Astrocyte of the hippocampus (primary cell): ENCODE measurements around the gene GRIK1.
"Not testable (repeated sequence)": the region's sequence is repeated elsewhere in the genome, so short reads cannot be mapped to it uniquely, and the experiment has no call there.

Experiments used
- DNase-seq: peaks from one replicate; pipeline ENCODE4 v3.0.0; 2011; ENCODE audit warnings: low read depth, low spot score

The GRIK1 gene

DNA sequence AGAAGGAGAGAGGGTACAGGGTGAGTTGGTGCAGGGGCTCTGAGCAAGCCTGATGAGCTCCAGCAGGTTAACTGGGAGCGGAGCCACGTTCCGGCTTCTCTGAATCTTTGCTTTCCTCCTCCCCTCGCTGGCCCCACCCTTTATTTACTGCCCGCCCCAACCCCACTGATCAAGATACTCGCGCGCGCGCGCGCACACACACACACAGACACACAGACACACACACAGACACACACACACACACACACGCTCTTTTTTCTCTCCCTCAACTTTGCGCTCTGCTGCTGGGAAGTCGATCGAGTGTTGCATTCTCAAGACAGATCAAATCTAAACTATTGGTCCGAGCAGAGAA lies at the start of gene GRIK1:
TSS of gene GRIK1 (minus strand) at position 73 of the 352 bp plus-strand sequence.
- DNase-seq: no peak

DNA sequence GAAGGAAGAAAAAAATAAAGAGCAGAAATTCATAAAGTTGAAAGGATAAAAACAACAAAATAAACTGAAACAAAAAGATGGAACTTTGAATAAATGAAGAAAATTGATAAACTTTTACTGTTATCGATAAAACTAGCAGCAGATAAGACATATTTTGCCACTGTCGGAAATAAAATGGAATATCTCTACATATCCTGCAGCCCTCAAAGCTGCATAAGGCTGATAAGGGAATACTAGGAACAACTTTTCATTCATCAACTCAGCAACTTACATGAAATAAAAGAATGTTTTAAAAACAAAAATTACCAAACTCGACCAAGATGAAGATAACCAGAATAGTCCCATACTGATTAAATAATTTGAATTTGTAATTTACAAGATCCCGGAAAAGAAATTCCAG lies 48.0 kb upstream of the GRIK1 start:
- no peak for DNase-seq

DNA sequence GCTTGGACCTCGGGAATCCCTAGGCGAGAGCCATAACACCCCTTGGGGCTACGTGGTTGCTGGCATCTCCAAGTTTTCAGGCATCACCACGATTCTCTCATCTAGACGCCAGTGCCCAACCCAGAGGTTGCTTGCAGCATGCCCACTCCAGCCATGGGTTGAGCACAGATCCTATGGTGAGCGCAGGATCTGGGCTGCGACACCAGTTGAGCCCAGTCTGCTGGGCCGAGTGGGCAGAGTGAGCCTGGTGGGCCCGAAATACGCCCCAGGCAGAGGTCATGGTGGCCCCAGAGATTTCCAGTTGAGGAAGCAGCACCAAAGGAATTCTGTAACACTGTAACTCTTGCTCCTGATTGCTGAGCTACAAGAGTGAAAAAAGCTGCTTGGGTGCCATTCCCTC lies 46.1 kb upstream of the GRIK1 start:
- no peak for DNase-seq

DNA sequence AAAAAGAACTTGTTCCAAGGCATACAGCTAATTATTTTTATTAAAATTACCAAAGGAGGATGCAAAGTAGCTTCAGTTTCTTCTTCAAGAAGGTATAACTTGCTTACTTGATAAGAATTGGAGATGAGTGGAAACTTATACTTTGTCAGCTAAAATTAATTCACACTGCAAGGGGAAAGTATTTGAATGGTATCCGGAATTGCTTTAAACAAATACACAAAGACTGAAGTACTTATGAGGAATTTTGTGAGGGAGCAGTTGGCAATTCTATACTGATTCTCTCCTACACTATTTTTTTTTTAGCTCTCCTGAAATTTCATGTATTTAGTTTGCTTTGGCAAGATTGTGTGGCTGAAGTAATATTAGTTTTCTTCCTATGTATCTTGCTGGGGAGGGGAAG lies 39.2 kb upstream of the GRIK1 start:
- DNase-seq: no peak

DNA sequence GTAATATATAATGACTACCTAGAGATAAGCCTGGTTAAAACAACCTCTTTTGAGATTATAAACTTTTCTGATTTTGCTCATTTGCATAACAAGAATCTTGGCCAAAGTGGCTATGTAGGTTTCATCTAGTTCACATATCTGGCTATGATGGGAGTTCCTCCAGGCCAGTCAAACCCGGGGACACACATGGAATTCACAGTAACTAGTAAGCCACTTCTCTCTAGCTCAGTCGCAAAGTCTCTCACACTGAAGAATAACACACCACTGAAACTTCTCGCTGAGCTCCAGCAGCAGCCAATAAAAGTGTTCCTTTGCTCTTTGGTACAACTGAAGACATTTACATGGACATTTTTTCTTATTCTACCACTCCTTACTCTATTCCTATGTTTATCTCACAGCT lies 36.0 kb upstream of the GRIK1 start:
- DNase-seq: no peak

DNA sequence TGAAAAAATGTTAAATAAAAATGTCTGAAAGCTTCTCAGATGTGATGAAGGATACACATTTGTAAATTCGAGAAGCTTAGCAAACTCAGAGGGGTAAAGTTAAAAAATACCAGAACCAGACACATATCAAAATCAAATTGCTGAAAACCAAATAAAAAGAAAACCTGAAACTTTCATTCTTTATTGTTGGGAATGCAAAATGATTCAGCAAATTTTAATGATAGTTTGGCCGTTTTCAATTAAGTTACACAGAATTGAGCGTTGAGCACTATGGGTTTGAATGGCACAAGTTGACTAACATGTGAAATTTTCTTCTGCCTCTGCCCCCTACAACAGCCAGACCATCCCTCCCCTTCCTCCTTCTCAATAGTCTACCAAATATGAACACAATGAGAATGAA lies 33.5 kb upstream of the GRIK1 start:
- no peak for DNase-seq

DNA sequence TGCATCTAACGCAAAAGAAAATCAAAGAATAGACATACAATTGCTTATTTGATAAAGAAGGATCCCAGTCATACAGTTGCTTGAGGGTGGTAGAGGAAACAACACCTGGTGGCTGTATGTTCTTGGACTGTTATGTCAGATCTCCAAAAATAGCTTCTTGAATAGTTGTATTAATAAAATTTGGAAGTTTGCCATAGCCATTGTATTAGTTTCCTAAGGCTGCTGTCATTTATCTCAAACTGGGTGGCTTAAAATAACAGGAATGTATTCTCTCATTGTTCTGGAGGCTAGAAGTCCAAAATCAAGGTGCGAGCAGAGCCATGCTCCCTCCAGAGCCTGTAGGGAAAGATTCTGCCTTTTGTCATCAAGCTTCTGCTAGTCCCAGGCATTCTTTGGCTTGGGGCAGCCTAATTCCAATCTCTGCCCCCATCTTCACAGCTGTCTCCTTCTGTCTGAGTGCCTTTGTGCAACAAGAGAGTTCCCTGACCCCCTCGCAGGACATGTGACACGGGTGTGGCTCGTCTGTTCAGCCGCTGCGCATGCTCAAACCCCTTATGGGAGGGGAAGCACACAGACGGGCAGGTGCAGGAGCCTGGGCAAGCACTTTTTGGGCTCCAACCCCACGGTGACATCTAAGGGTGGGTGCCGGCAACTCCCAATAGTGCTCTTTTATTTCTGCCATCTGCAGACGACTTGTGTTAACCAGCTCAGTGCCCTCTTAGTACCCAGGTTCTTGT lies 21.7 kb upstream of the GRIK1 start:
- no peak for DNase-seq

DNA sequence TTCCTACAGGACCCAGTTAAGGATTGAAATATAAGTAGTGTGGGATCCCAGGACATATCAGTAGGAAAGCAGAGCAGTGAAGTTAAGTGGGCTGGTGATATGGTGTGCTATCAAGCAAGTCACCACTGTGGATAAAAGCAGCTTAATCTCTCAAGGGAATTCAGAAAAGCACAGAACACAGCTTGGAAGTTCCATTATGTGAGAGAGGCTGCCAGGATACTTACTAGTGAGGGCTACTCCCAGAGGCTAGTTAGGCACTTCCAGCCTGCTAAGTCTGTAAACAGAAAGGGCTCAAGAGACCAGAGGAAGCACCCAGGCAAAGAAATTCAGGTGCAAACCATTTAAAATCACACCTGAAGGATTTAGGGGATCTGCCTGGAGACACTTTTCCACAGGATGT lies 18.8 kb upstream of the GRIK1 start:
- no peak for DNase-seq

DNA sequence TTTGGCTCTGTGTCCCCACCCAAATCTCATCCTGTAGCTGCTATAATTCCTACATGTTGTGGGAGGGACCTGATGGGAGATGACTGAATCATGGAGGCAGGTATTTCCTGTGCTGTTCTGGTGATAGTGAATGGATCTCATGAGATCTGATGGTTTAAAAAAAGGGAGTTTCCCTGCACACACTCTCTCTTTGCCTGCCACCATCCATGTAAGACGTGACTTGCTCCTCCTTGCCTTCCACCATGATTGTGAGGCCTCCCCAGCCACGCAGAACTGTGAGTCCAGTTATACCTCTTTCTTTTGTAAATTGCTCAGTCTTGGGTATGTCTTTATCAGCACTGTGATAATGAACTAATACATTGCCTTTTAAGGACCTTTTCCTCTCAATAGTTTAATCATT lies 18.2 kb upstream of the GRIK1 start:
- DNase-seq: not testable (repeated sequence)

DNA sequence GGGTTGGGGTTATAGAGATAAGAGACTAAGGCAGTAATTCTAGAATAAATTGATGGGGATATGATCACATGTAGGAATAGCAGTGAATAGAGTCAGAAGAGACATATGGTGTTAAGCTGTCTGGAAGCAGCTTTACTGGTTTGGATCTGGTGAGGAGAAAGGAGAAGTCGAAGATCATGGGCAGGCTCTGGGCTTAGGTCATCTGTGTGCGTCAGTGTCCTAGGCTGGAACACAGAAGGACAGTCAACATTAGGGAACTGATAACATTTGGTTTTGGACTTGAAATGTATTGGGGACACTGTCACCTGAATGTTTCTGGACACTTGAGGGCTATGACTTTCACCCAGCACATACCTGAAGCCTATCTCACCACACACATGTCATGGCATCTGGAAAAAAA lies 13.9 kb upstream of the GRIK1 start:
- DNase-seq: no peak

DNA sequence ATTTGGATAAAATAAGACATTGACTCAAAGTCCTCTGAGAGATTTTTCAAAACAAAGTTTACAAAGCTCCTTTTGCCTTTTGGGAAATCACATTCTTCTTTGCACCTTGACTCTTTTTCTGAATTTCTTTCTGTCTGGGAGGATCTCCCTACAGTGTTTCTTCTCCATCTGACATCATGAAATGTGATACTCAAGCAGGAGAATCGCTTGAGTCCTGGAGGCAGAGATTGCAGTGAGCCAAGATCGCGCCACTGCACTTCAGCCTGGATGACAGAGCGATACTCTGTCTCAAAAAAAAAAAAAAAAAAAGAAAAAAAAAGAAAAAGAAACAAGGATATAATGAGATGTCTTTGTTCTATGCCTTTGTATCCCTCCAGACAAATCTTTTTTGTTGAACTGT lies 13.3 kb upstream of the GRIK1 start:
- no peak for DNase-seq

DNA sequence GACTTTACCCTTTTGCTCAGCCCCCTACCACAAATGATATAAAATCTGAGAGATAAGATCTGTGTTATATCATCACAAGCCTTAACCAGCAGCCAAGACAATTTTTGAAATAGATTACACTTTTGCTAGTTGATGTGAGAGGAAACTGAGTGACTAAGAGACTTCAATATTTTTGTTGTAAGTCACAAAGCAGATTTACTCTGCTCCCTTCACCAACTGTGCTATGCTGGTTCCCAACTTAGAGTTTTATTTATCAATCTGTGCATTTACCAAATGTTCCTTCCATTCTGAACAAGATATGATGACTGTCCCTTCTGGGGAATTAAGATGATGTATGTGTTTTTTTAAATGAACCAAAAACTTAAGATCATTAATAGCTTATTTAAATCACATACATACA lies 12.1 kb upstream of the GRIK1 start:
- no peak for DNase-seq

DNA sequence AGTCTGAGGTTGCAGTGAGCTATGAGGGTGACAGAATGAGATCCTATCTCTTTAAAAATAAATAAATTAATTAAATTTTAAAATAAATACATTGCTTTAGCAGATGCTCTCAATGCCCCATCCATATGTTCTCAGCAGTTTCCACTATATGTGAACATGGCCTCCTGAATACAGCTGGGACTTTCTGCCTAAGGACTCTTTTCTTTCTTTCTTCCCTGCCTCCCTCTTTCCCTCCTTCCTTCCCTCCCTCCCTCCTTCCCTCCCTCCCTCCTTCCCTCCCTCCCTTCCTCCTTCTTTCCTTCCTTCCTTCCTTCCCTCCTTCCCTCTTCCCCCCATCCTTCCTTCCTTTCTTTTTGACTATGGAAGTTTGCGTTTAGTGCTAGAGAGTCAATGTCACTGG lies 10.2 kb upstream of the GRIK1 start:
- DNase-seq: no peak

DNA sequence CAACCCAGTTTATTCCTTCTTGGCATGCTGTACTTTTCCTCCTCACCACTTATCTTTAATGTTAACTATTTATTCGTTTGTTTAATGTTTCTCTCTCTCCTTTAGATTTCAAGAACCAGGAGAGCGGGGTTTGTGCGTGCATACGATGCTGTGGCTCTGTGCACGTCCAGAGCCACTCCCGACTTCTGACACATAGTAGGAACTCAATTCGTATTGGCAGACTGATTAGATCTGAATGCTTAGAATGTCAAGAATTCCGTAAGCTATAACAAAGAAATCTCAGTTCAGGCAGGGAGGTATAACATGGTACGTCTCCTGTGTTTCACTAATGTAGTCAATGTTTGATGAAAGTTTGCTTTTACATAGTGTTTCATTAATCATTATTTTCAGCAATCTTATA lies 7.3 kb upstream of the GRIK1 start:
- no peak for DNase-seq

DNA sequence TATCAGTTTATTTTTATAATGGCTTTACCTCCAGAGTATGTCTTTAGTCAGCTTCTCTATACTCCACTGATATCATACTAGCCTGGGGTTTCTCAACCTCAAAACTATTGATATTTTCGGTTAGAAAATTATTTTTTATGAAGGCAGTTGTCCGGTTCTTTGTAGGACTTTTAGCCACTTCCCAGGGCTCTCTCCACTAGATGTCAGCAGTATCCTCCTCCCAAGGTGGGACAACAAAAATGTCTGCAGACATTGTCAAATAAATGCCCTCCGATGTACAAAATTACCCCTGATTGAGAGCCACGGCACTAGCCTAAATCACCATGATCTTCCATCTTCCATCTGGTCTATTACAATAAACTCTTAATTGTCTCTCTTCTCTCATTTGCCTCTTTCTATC lies 4.1 kb upstream of the GRIK1 start:
- peak; percentile 2 for DNase-seq

DNA sequence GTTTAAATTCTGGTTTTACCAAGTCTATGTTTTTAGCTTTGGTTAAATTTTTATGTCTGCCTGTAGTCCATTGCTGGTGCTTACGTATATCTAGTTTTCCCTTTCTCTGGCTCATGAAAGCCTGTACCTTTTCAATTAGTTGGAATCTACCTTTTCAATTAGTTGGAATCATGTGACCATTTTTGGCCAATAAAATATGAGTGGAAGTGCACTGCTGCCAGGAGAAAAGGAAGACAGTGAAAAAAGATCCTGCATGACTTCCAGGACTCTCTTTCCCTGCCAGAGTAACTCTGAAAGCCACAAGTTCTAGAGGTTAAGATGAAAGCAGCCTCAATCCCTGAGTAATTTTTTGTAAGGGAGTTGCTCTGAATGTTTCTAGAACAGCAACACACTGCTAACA lies 2.2 kb upstream of the GRIK1 start:
- DNase-seq: no peak

DNA sequence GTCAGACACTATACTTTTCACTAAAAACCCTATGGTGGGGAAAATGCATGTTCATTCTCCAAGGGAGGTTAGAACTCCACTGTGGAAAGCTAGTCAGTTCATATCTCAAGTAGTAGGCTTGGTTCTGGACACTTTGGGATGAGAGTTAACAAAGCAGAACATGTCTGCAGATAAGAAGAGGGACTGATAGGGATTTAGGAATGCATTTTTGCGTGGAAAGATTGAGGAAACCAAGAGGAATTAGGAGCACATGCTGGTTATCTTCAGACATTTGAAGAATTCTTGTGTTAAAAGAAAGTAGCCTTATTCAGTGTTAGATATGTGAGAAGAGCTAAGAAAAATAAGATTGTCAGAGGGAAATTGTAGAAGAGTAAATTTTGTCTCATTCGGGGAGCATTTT lies 1.2 kb upstream of the GRIK1 start:
- DNase-seq: no peak

DNA sequence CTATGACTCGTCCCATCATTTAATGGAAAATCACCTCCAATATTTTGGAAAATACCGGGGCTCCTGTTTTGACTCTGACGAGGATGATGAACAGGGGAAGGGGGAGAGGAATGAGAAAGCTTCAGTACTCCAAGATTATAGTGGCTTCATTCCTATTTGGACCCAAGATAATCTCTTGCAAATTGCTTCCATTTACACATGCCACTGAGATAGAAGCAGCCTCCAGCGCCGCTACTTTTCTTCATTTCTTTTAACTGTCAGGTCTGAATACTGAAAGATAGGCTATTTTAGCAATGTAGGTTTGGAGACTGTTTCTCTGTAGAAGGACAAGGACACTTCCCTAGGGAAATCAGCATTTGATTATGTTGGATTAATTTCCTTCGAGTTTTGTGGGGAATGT lies 565 bp upstream of the GRIK1 start:
- DNase-seq: no peak

DNA sequence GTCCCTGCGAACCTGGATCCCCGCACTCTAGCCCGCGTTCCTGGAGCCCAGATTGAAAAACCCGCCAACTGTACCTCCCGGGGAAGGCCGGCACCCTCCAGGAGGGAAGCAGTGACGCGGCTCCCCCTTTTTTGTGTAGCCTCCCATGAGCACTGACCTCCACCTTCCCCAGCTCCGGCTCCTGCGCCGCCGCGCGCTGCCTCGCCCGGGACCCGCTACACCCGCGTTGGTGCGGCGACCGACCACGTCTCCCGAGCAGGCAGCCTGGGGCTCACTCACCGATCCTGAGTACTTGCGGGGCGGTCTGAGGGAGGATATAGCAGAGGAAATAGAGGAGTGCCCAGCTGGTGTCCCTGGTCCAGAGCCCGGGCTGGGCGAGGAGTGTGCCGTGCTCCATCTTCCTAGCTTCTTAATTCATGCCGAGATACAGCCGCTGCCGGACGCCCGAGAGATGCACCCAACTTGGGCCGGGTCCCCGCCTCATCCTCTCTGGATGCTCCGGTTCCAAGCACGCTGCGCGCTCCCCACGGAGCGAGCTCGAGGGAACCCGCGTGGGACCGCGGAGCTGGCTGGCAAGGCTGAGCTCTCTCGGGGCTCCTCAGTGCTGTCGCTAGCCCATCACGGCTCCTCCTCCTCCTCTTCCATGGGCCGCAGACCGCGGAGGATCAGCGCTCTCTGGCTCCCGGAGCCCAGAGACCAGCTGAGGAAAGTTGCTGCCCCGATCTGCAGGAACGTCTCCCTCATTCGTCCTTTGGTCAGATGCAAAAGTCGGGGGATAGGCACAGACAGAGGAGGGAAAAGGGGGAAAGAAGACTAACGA lies 482 bp downstream of the GRIK1 start:
- DNase-seq: peak; percentile 50

DNA sequence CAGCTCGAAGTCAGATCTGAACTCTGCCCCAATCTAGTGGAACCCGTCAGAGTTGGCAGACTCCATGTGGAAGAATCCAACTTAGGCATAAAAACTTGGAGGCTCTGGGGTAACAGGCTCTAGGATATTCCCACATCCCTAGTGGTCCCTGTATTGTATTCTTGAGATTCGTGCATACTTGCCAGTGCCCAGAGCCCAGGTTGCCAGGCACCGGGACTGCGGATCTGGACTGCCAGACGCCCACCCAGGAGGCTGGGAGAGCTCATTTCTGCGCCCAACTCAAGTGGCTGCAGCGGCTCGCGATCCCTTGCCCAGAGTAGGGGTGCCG lies 1.1 kb downstream of the GRIK1 start:
- DNase-seq: no peak

DNA sequence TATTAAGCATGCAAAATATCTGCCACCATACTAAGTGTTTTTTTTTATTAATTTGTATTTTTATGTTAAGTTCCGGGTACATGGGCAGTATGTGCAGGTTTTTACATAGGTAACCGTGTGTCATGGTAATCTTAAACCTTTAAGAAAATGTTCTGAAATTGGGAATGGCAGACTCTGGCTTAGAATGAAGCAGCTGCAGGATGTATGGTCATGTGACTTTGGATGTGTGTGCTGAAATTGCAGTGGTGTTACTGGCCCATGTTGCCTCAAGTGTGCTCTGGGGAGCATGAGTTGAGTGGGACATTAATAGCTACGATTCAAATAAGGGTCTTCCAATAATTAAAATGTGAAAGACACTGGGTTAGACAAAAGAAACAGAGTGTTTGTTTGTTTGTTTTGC lies 6.7 kb downstream of the GRIK1 start:
- DNase-seq: no peak

DNA sequence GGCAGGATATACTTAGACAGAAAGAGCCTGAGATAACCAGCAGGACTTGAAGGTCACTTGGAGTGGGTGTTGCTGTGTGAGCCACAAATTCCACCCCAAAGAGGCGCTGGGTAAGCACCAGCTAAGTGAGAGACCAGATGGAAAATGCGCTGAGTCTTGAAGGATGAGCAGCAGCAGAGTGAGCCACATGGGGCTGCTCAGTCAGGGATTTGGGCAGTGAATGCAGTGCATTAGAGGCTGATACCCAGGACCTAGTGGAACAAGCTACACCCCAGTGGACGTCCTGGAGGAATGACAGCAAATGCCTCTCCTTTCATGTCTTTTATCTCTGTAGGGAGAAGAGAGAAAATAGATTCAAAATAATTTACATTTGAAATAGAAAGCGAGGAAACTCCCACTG lies 11.3 kb downstream of the GRIK1 start:
- DNase-seq: no peak

DNA sequence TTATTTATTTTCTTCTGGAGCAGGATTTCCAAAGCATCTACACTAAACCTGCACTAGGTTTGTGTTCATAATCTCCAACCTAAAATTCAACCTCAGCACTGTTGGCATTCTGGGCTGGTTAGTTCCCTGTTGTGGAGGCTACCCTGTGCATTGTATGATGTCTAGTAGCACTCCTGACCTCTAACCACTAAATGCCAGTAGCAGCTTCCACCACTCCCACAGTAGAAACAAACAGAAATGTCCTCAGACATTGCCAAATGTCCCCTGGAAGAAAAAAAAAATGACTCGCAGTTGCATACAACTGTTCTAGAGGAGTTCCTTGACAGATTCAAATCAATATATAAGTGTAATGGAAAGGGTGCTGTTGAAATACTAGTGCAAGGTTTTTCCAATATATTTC lies 18.9 kb downstream of the GRIK1 start:
- no peak for DNase-seq

DNA sequence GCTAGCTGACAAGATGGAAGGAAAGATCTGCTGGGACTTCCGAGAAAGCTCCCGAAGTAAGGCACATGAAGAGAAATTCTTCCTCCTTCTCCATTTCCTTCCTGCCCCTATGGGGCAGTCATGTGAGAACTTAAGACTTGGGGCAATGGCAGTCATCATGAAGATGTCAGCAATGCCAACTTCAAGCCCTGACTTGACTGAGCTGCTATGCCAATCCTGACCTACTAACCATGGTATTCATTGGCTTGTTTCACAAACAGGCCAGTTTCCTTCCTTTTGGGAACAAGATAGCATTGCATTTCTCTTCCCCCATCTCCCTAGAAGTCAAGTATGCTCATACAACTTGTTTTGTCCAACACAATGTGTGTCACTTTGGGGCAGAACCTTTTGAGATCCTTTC lies 25.5 kb downstream of the GRIK1 start:
- DNase-seq: no peak
